ENCODE measurements around the gene FOXI3. TPM values are rescaled to one million over a fixed set of nuclear protein-coding genes. Genes with fewer than 3 reads are reported as not detected.

Gene FOXI3
- total RNA-seq, 1 donor from 2014 or later = 0.57 TPM

DNA sequence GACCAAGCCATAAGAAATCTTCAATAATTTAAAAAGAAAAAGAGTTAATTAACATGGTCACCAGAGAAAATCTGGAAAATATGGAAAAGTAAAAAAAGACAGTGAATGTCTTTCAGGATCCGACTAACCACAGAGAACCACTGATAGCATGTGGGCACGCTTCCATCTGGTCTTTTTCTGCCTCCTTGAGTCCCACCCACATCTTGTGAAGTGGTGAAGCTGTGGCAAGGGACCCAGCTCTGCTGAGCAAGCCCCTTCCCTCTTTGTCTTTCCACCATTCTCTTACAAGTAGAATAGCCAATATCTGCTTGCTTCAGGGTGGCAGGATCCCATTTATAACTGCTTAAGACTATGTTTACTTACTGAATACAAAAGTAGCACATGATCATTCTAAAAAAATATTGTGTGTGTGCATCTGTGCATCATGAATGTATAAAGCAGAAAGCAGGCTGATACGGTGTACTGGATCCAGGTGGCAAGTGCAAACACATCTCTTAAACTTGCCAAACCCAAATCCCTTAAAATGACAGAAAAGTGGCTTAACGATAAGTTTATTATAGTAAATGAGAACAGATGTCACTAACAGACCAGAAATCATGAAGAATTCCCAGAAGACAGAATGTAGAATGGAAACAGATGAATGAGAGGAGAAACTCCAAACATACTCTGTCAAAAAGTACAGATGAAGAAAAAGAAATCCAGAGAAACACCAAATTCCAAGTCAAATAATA is 52.3 kb downstream of the FOXI3 start:
- Mint-ChIP-seq H3K36me3 (ENCODE audit: insufficient read depth) (no peaks in the 10 kb centered on the region), H3K27me3 (no peaks in the 10 kb centered on the region), H3K27ac (no peak overlapping the region), H3K4me1 (ENCODE audit: low read depth) (no peaks in the 10 kb centered on the region), H3K9me3 (ENCODE audit: low read depth) (no peaks in the 10 kb centered on the region), H3K4me3 (ENCODE audit: low read depth) (no peak overlapping the region)
- TF ChIP-seq, protein P1, sequence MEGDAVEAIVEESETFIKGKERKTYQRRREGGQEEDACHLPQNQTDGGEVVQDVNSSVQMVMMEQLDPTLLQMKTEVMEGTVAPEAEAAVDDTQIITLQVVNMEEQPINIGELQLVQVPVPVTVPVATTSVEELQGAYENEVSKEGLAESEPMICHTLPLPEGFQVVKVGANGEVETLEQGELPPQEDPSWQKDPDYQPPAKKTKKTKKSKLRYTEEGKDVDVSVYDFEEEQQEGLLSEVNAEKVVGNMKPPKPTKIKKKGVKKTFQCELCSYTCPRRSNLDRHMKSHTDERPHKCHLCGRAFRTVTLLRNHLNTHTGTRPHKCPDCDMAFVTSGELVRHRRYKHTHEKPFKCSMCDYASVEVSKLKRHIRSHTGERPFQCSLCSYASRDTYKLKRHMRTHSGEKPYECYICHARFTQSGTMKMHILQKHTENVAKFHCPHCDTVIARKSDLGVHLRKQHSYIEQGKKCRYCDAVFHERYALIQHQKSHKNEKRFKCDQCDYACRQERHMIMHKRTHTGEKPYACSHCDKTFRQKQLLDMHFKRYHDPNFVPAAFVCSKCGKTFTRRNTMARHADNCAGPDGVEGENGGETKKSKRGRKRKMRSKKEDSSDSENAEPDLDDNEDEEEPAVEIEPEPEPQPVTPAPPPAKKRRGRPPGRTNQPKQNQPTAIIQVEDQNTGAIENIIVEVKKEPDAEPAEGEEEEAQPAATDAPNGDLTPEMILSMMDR (IDR thresholded peaks at IDR 0.05; ENCODE audit: unreplicated experiment) = no peak
- no peak for DNase-seq (ENCODE audit: low spot score, unreplicated experiment)

DNA sequence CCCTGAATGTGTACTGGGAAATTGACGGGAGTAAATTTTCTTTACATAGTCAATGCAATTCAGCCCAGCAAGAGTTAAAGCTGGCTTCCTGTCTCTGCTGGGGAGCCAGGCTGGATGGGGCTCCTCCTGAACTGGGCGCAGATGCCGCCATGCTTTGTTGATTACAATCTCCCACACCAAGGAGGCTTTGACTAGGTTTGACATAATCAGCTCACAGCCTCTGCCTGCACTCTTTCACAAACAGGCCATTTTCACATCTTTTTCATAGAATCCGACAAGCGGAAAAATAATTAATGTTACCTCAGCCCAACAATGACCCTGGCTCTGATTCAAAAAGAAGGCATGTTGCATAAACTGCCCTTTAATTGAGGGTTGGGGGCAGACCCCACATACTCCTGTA is 54.3 kb downstream of the FOXI3 start:
- TF ChIP-seq, protein P1 (IDR thresholded peaks at IDR 0.05; ENCODE audit: unreplicated experiment) = no peak
- Mint-ChIP-seq H3K36me3 (ENCODE audit: insufficient read depth) (no peaks in the 10 kb centered on the region), H3K4me3 (ENCODE audit: low read depth) (no peak overlapping the region), H3K9me3 (ENCODE audit: low read depth) (no peaks in the 10 kb centered on the region), H3K27me3 (no peaks in the 10 kb centered on the region), H3K4me1 (ENCODE audit: low read depth) (no peaks in the 10 kb centered on the region), H3K27ac (no peak overlapping the region)
- no peak for DNase-seq (ENCODE audit: low spot score, unreplicated experiment)

Other genes with a start within 250 kb of the FOXI3 start
- 20.5 and 28.1 TPM in 2 replicates for gene EIF2AK3, start 174.8 kb upstream of the FOXI3 start, total RNA-seq
- gene RPIA, start 239.0 kb upstream of the FOXI3 start, total RNA-seq = 24.6 and 27.1 TPM in 2 replicates

All from progenitor cell of endocrine pancreas (in vitro differentiated cells).